IPS-18a (cell line): Measurements from ENCODE around the gene PURA.

ENCODE experiments used
- H3K27ac ChIP-seq: one replicate; pipeline ENCODE4 v1.5.1; 2013; ENCODE audit warnings: low read length
- H3K27me3 ChIP-seq: one replicate; pipeline ENCODE4 v1.6.1; 2013; ENCODE audit warnings: mild to moderate bottlenecking, low read length; ENCODE audit not compliant: control insufficient read depth, insufficient read depth
- H3K36me3 ChIP-seq: one replicate; pipeline ENCODE4 v1.6.1; 2013; ENCODE audit warnings: low read depth, low read length; ENCODE audit not compliant: control insufficient read depth
- H3K4me1 ChIP-seq: one replicate; pipeline ENCODE4 v1.6.1; 2013; ENCODE audit warnings: low read depth, low read length; ENCODE audit not compliant: control insufficient read depth
- H3K4me3 ChIP-seq: one replicate; pipeline ENCODE4 v1.5.1; 2013; ENCODE audit warnings: low read length
- H3K9ac ChIP-seq: one replicate; pipeline ENCODE4 v1.6.1; 2013; ENCODE audit warnings: mild to moderate bottlenecking, low read length, moderate library complexity
- H3K9me3 ChIP-seq: one replicate; pipeline ENCODE4 v1.6.1; 2013; ENCODE audit warnings: low read depth, low read length; ENCODE audit not compliant: control insufficient read depth

PURA gene

DNA sequence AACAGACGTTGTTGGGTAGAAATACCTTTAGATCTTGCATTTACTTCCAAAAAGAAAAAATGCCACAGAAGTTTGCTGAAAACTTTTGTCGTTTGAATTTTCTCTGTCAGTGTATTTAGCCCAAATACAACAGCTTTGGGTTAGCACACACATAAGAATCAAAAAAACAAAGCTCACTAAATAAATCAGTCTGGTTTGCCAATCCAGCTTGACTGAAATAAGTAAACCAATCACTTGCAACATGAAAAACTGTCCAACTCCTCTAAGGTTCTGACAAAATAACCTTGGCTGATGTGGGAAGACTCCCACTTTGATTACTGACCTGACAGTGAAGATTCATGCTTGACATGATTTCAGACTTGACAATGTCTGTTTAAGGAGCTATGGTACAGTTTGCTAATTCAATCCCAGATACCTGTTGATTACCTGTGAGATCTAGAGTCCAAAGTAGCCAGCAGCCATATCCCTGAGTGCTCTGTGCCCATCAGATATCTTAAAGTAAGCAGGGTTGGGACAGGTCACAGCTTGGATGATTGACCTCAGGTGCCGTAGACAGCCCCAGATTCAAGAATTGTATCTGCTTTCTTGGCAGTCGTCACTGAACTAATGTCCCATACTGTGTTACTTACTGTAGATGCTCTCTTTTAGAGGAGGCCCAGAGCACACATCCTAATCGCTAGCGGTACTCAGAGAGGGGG lies 12.6 kb downstream of the PURA start:
- H3K9me3 ChIP-seq: no peaks in the 10 kb centered on the region
- H3K27ac ChIP-seq: no peak overlapping the region
- H3K9ac ChIP-seq: no peak overlapping the region
- H3K4me3 ChIP-seq: no peak overlapping the region
- no peaks in the 10 kb centered on the region for H3K4me1 ChIP-seq
- H3K36me3 ChIP-seq: no peaks in the 10 kb centered on the region
- no peaks in the 10 kb centered on the region for H3K27me3 ChIP-seq

DNA sequence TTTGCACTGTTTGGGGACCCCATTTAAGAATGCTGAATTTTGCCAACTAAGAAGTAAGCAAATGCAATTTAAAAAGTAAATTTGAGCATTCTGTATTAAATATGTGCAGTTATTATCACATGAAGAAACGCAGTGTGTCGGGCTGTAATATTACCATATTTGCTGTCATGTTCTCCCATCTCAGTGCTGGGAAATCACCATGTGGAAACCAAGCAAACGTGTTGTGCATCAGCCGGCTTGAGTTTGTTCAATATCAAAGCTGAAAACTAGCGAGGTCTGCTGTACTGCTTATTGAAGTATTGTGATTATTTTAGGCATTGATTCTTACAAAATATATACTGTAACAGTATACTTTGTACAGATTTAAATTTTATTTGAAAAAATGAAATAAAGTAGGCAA lies 14.5 kb downstream of the PURA start:
- H3K9ac ChIP-seq: no peak overlapping the region
- H3K27ac ChIP-seq: no peak overlapping the region
- H3K27me3 ChIP-seq: no peaks in the 10 kb centered on the region
- no peaks in the 10 kb centered on the region for H3K9me3 ChIP-seq
- no peaks in the 10 kb centered on the region for H3K4me1 ChIP-seq
- H3K4me3 ChIP-seq: no peak overlapping the region
- no peaks in the 10 kb centered on the region for H3K36me3 ChIP-seq

DNA sequence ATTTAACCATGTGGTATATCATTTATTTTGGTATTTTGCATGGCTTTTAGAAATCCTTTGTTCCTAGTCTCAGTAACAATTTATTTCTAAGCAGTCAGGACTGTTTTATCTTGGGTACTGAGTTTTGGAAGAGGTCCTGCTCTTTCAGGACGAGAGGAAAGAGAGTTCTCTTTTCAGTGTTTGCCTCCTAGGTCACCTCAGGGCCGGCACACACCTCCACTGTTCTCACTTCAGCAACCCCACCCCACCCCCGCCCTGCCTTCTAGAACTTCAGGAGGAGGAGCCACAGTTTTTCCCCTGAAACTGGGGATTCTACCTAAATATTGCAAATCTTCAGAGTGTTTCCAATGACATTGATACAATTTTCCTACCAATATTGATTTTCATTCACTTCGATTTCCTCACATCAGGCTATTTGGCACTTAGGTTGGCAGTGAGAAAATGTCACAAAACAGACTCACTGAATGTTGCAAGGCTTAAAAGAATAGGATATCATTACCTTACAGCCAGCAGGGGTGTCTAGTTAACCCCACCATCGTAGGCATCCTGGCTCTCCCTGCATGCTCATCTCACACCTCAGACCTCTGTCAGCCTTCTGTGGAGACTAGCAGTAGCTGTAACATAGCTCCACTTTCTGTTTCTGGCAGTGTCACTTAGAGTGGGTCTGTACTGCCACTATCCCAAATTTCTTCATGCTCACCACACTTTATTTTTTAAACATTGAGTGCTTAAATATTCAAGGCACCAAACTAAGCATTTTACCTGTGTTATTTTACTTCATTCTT lies 17.2 kb downstream of the PURA start:
- Histone ChIP-seq H3K4me3 (no peak overlapping the region), H3K27ac (no peak overlapping the region), H3K4me1 (no peaks in the 10 kb centered on the region), H3K36me3 (no peaks in the 10 kb centered on the region), H3K9ac (no peak overlapping the region), H3K9me3 (no peaks in the 10 kb centered on the region), H3K27me3 (no peaks in the 10 kb centered on the region)

DNA sequence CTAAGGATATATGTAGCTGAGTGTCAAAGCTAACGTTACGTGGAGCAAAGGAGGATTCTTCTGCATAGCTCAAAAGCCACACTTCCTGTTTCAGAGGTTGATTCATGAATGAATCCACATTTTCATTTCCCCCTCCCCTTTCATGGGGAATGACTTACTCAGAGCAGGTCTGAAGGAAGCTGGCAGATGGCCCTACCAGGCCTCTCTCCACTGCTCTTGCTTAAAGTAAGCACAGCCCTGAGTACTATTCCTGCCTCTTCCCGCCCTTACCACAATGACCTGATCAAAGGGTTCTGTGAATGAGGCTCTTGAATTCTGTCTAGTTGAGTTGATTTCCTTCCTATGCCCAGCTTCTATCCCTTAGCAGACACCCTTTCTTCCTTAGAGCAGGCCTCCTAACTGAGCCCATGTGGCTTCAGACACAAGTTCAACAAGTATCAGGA lies 18.1 kb downstream of the PURA start:
- Histone ChIP-seq H3K27me3 (no peaks in the 10 kb centered on the region), H3K4me1 (no peaks in the 10 kb centered on the region), H3K4me3 (no peak overlapping the region), H3K9ac (no peak overlapping the region), H3K27ac (no peak overlapping the region), H3K9me3 (no peaks in the 10 kb centered on the region), H3K36me3 (no peaks in the 10 kb centered on the region)

DNA sequence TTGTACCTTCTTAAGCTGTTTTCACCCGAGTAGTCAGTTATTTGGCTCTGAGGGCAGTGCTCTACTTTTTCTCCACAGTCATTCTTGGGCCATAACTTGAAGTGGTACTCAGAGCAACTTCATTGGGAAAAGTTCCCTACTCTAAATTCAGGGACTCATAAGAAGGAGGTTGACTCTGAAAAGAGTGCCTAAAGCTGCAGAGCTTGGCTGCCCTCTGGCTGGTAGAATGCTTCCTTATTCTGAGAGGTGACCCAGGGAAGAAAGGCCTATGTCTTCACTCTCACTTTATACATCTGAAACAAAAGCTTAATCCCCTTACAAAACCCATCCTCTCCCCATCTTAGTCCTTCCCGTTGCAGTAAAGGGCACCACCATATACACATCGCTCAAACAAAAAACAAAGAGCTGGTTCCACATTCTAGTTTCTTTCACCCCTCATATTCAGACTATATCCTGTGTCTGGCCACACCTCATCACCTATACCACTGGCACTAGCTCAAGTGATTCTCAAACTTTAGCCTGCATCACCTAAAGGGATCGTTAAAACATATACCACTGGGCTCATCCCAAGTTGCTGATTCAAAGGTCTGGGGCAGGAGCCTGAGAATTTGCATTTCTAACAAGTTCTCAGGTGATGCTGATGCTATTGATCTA lies 19.7 kb downstream of the PURA start:
- Histone ChIP-seq H3K4me1 (no peaks in the 10 kb centered on the region), H3K27me3 (no peaks in the 10 kb centered on the region), H3K9ac (no peak overlapping the region), H3K27ac (no peak overlapping the region), H3K9me3 (no peaks in the 10 kb centered on the region), H3K4me3 (no peak overlapping the region), H3K36me3 (no peaks in the 10 kb centered on the region)

DNA sequence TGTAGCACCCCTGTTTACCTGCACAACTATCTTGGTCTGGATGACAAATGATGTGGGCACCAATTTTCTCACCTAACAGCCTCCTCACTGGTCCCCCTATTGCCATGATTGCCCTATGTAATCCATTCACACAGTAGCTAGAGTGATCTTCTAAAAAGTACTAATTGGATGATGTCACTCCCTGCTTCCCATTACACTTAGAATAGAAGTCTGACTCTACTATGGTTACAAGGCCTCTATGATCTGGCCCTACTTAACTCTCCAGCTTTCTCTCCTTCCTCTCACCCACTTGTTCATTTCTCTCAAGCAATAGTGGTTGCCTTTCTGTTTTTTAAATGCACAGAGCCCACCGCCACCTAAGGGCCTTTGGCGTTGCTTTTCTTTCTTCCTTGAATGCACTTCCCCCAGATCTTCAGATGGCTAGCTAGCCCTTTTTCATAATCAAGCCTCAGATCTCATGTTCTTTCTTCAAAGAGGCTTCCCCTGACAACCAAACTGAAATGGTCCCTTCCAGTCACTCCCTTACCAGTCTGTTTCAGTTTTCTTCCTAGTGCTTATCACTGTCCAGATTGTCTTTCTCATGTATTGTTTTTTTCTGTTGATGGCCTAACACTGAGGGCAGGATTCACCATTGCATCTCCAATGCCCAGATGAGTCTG lies 20.5 kb downstream of the PURA start:
- H3K4me3 ChIP-seq: no peak overlapping the region
- no peak overlapping the region for H3K27ac ChIP-seq
- no peaks in the 10 kb centered on the region for H3K9me3 ChIP-seq
- no peaks in the 10 kb centered on the region for H3K27me3 ChIP-seq
- H3K4me1 ChIP-seq: no peaks in the 10 kb centered on the region
- no peaks in the 10 kb centered on the region for H3K36me3 ChIP-seq
- no peak overlapping the region for H3K9ac ChIP-seq

DNA sequence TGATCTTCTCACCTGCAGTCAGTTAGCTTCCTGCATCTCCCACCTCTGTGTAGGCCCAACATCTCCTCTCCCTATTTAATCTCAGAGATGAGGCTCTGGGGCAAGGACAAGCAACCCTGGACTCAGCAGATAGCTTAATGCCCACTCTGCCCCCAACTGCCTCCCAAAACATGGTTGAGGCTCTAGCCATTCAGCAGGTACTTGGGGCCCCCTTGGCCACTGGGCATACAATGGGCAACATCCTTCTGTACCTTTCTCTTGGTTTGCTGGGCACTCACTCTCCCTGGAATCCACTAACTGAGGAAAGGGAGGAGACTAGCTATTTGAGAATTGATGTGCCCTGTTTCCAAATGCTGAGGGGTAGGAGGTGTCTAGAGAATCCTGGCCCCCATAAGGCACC lies 21.2 kb downstream of the PURA start:
- H3K4me1 ChIP-seq: no peaks in the 10 kb centered on the region
- H3K4me3 ChIP-seq: no peak overlapping the region
- H3K9ac ChIP-seq: no peak overlapping the region
- H3K9me3 ChIP-seq: no peaks in the 10 kb centered on the region
- no peaks in the 10 kb centered on the region for H3K36me3 ChIP-seq
- no peaks in the 10 kb centered on the region for H3K27me3 ChIP-seq
- no peak overlapping the region for H3K27ac ChIP-seq

DNA sequence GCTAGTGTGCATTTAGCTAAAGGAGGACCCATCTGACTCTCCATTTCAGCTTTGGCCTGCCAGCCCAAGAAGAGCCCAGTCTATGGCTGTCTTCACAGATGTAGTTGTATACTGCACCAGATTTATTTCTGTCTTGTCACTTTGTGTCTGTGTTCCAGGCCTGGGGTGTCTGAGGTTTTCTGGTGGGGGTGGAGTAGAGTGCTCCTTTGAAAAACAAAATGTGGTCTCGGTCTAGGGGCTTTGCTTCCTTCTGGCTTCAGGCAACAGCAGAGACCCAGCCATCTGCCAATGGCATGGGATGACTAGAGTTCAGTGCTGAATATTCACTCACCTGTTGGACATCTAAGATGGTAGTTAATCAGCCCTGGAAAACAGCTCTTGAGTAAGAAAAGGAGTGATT lies 22.7 kb downstream of the PURA start:
- no peak overlapping the region for H3K4me3 ChIP-seq
- no peaks in the 10 kb centered on the region for H3K36me3 ChIP-seq
- H3K9ac ChIP-seq: no peak overlapping the region
- no peak overlapping the region for H3K27ac ChIP-seq
- no peaks in the 10 kb centered on the region for H3K4me1 ChIP-seq
- H3K27me3 ChIP-seq: no peaks in the 10 kb centered on the region
- no peaks in the 10 kb centered on the region for H3K9me3 ChIP-seq

DNA sequence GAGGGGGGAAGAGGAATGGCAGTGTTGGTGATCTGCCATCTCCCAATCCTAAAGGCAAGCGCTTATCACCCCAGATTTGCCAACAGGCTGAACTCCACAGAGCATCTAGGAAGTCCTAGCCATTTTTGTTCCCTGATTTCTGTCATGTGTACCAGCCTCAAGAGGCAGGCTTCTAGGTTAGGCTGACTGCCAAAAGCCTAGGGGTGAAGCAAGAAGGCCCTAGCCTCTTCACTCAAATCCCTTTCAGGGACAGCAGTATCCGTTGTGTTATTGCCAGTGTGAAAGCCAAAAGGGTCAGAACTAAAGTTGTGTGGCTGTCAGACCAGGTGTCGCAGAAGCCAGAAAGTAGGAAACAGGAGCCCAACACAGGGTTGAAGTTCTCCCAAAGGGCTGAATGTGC lies 26.5 kb downstream of the PURA start:
- Histone ChIP-seq H3K4me1 (no peaks in the 10 kb centered on the region), H3K9ac (no peak overlapping the region)

DNA sequence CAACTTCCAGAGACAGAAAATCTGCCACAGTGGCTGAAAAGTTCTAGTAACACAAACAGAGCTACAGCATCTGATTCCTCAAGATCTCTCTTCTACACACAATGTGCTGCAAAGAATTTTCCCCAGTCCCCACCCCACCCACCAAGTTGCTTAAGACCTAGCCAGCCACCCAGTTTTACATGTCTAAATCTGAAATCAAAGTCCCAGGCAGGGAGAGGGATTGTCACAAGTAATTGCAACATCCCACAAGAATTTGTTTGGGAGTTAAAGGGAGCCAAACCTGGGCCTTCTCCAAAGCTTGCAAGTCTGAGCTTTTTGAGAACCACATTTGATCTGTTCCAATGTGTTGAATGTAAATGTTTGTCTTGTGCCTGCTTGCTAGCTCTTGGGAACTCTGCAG lies 27.3 kb downstream of the PURA start:
- Histone ChIP-seq H3K27ac (no peak overlapping the region), H3K9me3 (no peaks in the 10 kb centered on the region), H3K4me1 (no peaks in the 10 kb centered on the region), H3K9ac (no peak overlapping the region), H3K36me3 (no peaks in the 10 kb centered on the region), H3K4me3 (no peak overlapping the region), H3K27me3 (peaks cover 19% of the 10 kb centered on the region)

More for the DNA sequence above, 26.5 kb downstream of the PURA start:
- Histone ChIP-seq H3K27ac (no peak overlapping the region), H3K9me3 (no peaks in the 10 kb centered on the region), H3K4me3 (no peak overlapping the region), H3K36me3 (no peaks in the 10 kb centered on the region), H3K27me3 (peaks cover 11% of the 10 kb centered on the region)

DNA sequence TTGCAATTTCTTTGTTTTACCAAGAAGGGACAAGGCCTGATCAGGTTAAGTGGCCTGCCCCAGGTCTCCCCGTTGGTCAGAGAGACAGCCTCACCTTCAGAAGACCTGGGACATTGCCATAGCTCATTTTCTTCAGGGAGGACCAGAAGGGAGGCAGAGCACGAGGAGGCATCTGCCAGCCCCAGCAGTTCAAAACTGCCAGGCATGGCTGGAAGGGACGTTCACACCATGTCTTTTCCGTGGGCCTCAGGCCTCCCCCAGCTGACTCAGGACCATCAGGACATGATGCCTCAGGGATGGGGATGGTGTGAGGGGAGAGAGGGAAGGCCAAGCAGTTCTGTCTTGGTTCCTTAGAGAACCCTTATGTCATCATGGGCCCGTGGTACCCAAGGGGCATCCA lies 28.3 kb downstream of the PURA start:
- Histone ChIP-seq H3K9me3 (no peaks in the 10 kb centered on the region), H3K36me3 (no peaks in the 10 kb centered on the region), H3K4me3 (no peak overlapping the region), H3K27ac (no peak overlapping the region), H3K4me1 (peaks cover 3% of the 10 kb centered on the region), H3K9ac (no peak overlapping the region), H3K27me3 (peaks cover 29% of the 10 kb centered on the region)
